ENCODE data around the gene ANKRD34B. TPM values are rescaled to one million over a fixed set of nuclear protein-coding genes. Genes with fewer than 3 reads are reported as not detected.

The ANKRD34B gene
- total RNA-seq, 4 donors from 2014 or later, result not detected

DNA sequence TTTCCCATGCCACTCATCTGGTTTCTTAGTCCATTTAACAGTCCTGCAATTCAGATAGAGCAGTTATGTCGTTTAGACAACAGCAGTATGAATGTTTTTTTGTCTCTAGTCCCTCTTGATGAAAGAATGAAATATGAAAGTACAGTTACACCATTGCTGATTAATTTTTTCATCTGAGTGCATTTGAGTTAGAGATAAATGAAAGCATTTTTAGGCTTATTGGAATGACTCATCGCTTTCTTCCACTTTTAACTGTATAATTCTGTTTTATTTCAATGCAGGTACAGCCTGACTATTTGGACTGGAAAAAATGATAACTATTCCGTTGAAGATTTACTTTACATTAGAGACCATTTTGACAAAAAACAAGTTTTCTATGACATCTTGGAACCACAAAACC lies 28.7 kb downstream of the ANKRD34B start:
- WGBS, 2 donors (ENCODE audit: low coverage in 1 of 2), result 44 to 46% methylated on average over 3 of the region's 3 CpGs
- H3K36me3 ChIP-seq, result no peaks in the 10 kb centered on the region

GRCh38 chr5:80540691-80541090 lies 29.4 kb downstream of the ANKRD34B start:
- no peak for ATAC-seq
- H3K27ac ChIP-seq, result no peak overlapping the region
- no peaks in the 10 kb centered on the region for H3K27me3 ChIP-seq
- H3K36me3 ChIP-seq, result no peaks in the 10 kb centered on the region
- 94 to 100% methylated on average over 1 of the region's 1 CpG for WGBS, 2 donors (ENCODE audit: low coverage in 1 of 2)
- no peaks in the 10 kb centered on the region for H3K4me1 ChIP-seq
- TF ChIP-seq, protein P1, sequence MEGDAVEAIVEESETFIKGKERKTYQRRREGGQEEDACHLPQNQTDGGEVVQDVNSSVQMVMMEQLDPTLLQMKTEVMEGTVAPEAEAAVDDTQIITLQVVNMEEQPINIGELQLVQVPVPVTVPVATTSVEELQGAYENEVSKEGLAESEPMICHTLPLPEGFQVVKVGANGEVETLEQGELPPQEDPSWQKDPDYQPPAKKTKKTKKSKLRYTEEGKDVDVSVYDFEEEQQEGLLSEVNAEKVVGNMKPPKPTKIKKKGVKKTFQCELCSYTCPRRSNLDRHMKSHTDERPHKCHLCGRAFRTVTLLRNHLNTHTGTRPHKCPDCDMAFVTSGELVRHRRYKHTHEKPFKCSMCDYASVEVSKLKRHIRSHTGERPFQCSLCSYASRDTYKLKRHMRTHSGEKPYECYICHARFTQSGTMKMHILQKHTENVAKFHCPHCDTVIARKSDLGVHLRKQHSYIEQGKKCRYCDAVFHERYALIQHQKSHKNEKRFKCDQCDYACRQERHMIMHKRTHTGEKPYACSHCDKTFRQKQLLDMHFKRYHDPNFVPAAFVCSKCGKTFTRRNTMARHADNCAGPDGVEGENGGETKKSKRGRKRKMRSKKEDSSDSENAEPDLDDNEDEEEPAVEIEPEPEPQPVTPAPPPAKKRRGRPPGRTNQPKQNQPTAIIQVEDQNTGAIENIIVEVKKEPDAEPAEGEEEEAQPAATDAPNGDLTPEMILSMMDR (IDR thresholded peaks at IDR 0.05), result no peak
- no peak for TF ChIP-seq EP300 (IDR thresholded peaks at IDR 0.05)
- TF ChIP-seq POLR2A (IDR thresholded peaks at IDR 0.05), result no peak
- TF ChIP-seq POLR2AphosphoS5 (IDR thresholded peaks at IDR 0.05), result no peak
- H3K9me3 ChIP-seq, result peaks cover 0 to 3% (median 0%) of the 10 kb centered on the region in 3 donors
- H3K4me3 ChIP-seq, result no peak overlapping the region

More for the DNA sequence above, 28.7 kb downstream of the ANKRD34B start:
- TF ChIP-seq EP300 (IDR thresholded peaks at IDR 0.05), result no peak
- TF ChIP-seq, protein P1 (IDR thresholded peaks at IDR 0.05), result no peak
- no peak for TF ChIP-seq POLR2A (IDR thresholded peaks at IDR 0.05)
- no peak for TF ChIP-seq POLR2AphosphoS5 (IDR thresholded peaks at IDR 0.05)
- Histone ChIP-seq H3K4me3 (no peak overlapping the region), H3K9me3 (peaks cover 0 to 3% (median 0%) of the 10 kb centered on the region in 3 donors), H3K4me1 (no peaks in the 10 kb centered on the region), H3K27ac (no peak overlapping the region), H3K27me3 (no peaks in the 10 kb centered on the region)
- ATAC-seq, result no peak

- H3K27me3 ChIP-seq, result no peaks in the 10 kb centered on the region
Measured at GRCh38 chr5:80516826-80517225, 53.3 kb downstream of the ANKRD34B start.

DNA sequence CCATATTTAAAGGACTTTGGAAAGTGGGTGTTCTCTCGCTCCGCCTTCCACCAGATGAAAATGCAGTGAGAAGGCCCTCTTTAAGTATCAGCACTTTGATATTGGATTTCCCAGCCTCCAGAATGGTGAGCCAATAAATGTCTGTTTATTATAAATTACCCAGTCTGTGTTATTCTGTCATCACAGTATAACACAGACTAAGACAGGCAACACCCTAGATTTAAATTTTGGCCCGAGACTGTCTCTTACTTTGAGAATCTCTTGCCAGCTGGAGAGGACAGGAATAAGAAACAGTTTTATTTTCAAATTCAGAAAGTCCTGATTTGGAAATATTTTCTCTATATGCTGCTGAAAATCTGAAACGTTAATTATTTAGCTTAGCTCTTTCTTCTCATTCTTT lies 60.7 kb downstream of the ANKRD34B start:
- Histone ChIP-seq H3K27ac (no peak overlapping the region), H3K36me3 (peaks cover 0 to 3% of the 10 kb centered on the region in 2 donors), H3K9me3 (no peaks in the 10 kb centered on the region), H3K4me1 (no peaks in the 10 kb centered on the region), H3K27me3 (no peaks in the 10 kb centered on the region), H3K4me3 (no peak overlapping the region)
- no peak for TF ChIP-seq POLR2AphosphoS5 (IDR thresholded peaks at IDR 0.05)
- no peak for TF ChIP-seq EP300 (IDR thresholded peaks at IDR 0.05)
- no peak for TF ChIP-seq POLR2A (IDR thresholded peaks at IDR 0.05)
- TF ChIP-seq, protein P1 (IDR thresholded peaks at IDR 0.05), result no peak
- WGBS, 2 donors (ENCODE audit: low coverage in 1 of 2), result 37 to 61% methylated on average over 2 to 3 of the region's 4 CpGs
- no peak for ATAC-seq

More at GRCh38 chr5:80516826-80517225, 53.3 kb downstream of the ANKRD34B start:
- ATAC-seq, result no peak
- H3K4me1 ChIP-seq, result no peaks in the 10 kb centered on the region
- H3K27ac ChIP-seq, result no peak overlapping the region
- WGBS, 2 donors (ENCODE audit: low coverage in 1 of 2), result 36 to 48% methylated on average over 4 of the region's 4 CpGs
- peaks cover 0 to 3% of the 10 kb centered on the region in 2 donors for H3K36me3 ChIP-seq
- TF ChIP-seq EP300 (IDR thresholded peaks at IDR 0.05), result no peak
- no peak for TF ChIP-seq POLR2A (IDR thresholded peaks at IDR 0.05)
- no peak for TF ChIP-seq POLR2AphosphoS5 (IDR thresholded peaks at IDR 0.05)
- TF ChIP-seq, protein P1 (IDR thresholded peaks at IDR 0.05), result no peak
- H3K4me3 ChIP-seq, result no peak overlapping the region
- H3K9me3 ChIP-seq, result no peaks in the 10 kb centered on the region

GRCh38 chr5:80508844-80509243 lies 61.2 kb downstream of the ANKRD34B start:
- Histone ChIP-seq H3K4me3 (no peak overlapping the region), H3K27me3 (no peaks in the 10 kb centered on the region), H3K4me1 (no peaks in the 10 kb centered on the region), H3K36me3 (peaks cover 0 to 3% of the 10 kb centered on the region in 2 donors), H3K27ac (no peak overlapping the region), H3K9me3 (no peaks in the 10 kb centered on the region)
- ATAC-seq, result no peak
- 97 to 100% methylated on average over 4 to 6 of the region's 6 CpGs for WGBS, 2 donors (ENCODE audit: low coverage in 1 of 2)
- TF ChIP-seq EP300 (IDR thresholded peaks at IDR 0.05) (no peak), POLR2AphosphoS5 (IDR thresholded peaks at IDR 0.05) (no peak), POLR2A (IDR thresholded peaks at IDR 0.05) (no peak)
- TF ChIP-seq, protein P1 (IDR thresholded peaks at IDR 0.05), result no peak
